CD14-positive monocyte (primary cell): Measurements from ENCODE around the gene GREB1L. TPM values are rescaled to one million over a fixed set of nuclear protein-coding genes. Genes with fewer than 3 reads are reported as not detected.

Experiments
- DNase-seq, 3 donors: peaks; one replicate each; pipeline ENCODE4 v3.0.0-alpha.2; 2011 to 2022
- H2AFZ ChIP-seq: 2 replicates; pipeline ENCODE4 v1.6.0; 2012; ENCODE audit warnings: mild to moderate bottlenecking, low read depth, low read length, inconsistent platforms; ENCODE audit not compliant: insufficient read depth, poor library complexity, severe bottlenecking
- H3K27ac ChIP-seq, 2 donors: 1 replicate in 1 of 2; 2 replicates in 1 of 2; pipeline ENCODE4 v1.5.1; 2012 to 2013; ENCODE audit warnings: low read length in 2 of 2, control low read depth in 1 of 2, inconsistent platforms in 1 of 2, low read depth in 1 of 2, mild to moderate bottlenecking in 1 of 2
- H3K27me3 ChIP-seq, 2 donors: one replicate each; pipeline versions ENCODE4 v1.6.0 to v1.6.1; 2011 to 2013; ENCODE audit warnings: low read length in 2 of 2; ENCODE audit not compliant: control insufficient read depth in 2 of 2, insufficient read depth in 2 of 2
- H3K36me3 ChIP-seq, 2 donors: replicated peaks in 1 of 2; 1 replicate in 1 of 2; 2 replicates in 1 of 2; pipeline versions ENCODE4 v1.5.1 to v1.6.1; 2012 to 2013; ENCODE audit warnings: low read length in 2 of 2, control low read depth in 1 of 2, inconsistent platforms in 1 of 2, mild to moderate bottlenecking in 1 of 2; ENCODE audit not compliant: insufficient read depth in 2 of 2, control insufficient read depth in 1 of 2
- H3K4me1 ChIP-seq, 2 donors: 1 replicate in 1 of 2; 2 replicates in 1 of 2; pipeline versions ENCODE4 v1.5.1 to v1.6.1; 2012 to 2013; ENCODE audit warnings: low read length in 2 of 2, control low read depth in 1 of 2, inconsistent platforms in 1 of 2, mild to moderate bottlenecking in 1 of 2, moderate library complexity in 1 of 2; ENCODE audit not compliant: insufficient read depth in 2 of 2, control insufficient read depth in 1 of 2
- H3K4me2 ChIP-seq: replicated peaks from 2 replicates; pipeline ENCODE3; 2012; ENCODE audit warnings: low read length, moderate library complexity, mild to moderate bottlenecking; ENCODE audit not compliant: poor library complexity, severe bottlenecking; ENCODE audit errors: extremely low read depth
- H3K4me3 ChIP-seq, 3 experiments: fragments of 200-600 bp in 1 of 3; sonication (generic) in 1 of 3; replicated peaks in 1 of 3; 1 replicate in 2 of 3; 2 replicates in 1 of 3; pipeline ENCODE4 v1.5.1; 2011 to 2013; ENCODE audit warnings: low read length in 3 of 3, mild to moderate bottlenecking in 3 of 3, control low read depth in 2 of 3, low read depth in 2 of 3, inconsistent platforms in 1 of 3, moderate library complexity in 1 of 3
- H3K79me2 ChIP-seq: 2 replicates; pipeline ENCODE4 v1.6.0; 2012; ENCODE audit warnings: mild to moderate bottlenecking, control low read depth, inconsistent platforms, low read length, moderate library complexity; ENCODE audit not compliant: insufficient read depth
- H3K9ac ChIP-seq: 2 replicates; pipeline ENCODE4 v1.6.0; 2017; ENCODE audit warnings: low read length, mild to moderate bottlenecking; ENCODE audit not compliant: insufficient read depth, poor library complexity, severe bottlenecking
- H3K9me3 ChIP-seq, 2 donors: replicated peaks in 1 of 2; 1 replicate in 1 of 2; 2 replicates in 1 of 2; pipeline versions ENCODE4 v1.5.1 to v1.6.1; 2012 to 2013; ENCODE audit warnings: low read length in 2 of 2, control low read depth in 1 of 2; ENCODE audit not compliant: control insufficient read depth in 1 of 2, insufficient read depth in 1 of 2
- H4K20me1 ChIP-seq: 2 replicates; pipeline ENCODE4 v1.6.0; 2012; ENCODE audit warnings: mild to moderate bottlenecking, low read length, control low read depth, moderate library complexity; ENCODE audit not compliant: insufficient read depth
- H3K27ac Mint-ChIP-seq, 7 donors: one replicate each; pipeline ENCODE4 v1.8.0; 2020; ENCODE audit warnings: mild to moderate bottlenecking in 7 of 7, mixed read lengths in 7 of 7, moderate library complexity in 6 of 7, inconsistent platforms in 2 of 7
- H3K27me3 Mint-ChIP-seq, 3 donors: one replicate each; pipeline ENCODE4 v1.8.0; 2021 to 2022; ENCODE audit warnings: low read depth in 3 of 3, mild to moderate bottlenecking in 3 of 3, mixed read lengths in 3 of 3, moderate library complexity in 3 of 3, inconsistent platforms in 1 of 3
- H3K36me3 Mint-ChIP-seq, 2 donors: one replicate each; pipeline ENCODE4 v1.8.0; 2020; ENCODE audit warnings: mixed read lengths in 2 of 2, inconsistent platforms in 1 of 2, mild to moderate bottlenecking in 1 of 2
- H3K4me1 Mint-ChIP-seq: one replicate; pipeline ENCODE4 v1.8.0; 2020; ENCODE audit warnings: mild to moderate bottlenecking, mixed read lengths
- H3K4me3 Mint-ChIP-seq, 2 donors: one replicate each; pipeline ENCODE4 v1.8.0; 2020; ENCODE audit warnings: mild to moderate bottlenecking in 2 of 2, mixed read lengths in 2 of 2, moderate library complexity in 1 of 2
- H3K9me3 Mint-ChIP-seq, 7 donors: one replicate each; pipeline ENCODE4 v1.8.0; 2020 to 2022; ENCODE audit warnings: mixed read lengths in 7 of 7, mild to moderate bottlenecking in 6 of 7, moderate library complexity in 6 of 7, inconsistent platforms in 2 of 7
- CTCF ChIP-seq: fragments of 200-600 bp; IDR thresholded peaks from one replicate; pipeline ENCODE4 v1.8.0; 2022; ENCODE audit warnings: antibody characterized with exemption, mild to moderate bottlenecking
- WGBS: methylation state at CpG from one replicate; pipeline ENCODE4 v1.1.5; 2013; ENCODE audit warnings: missing lambda C conversion rate; ENCODE audit not compliant: insufficient coverage; 5-methylcytosine and 5-hydroxymethylcytosine counted together
- intact Hi-C, 2 donors: fragments of 100-400 bp; cut with micrococcal nuclease; formaldehyde crosslinking; loops; one replicate each; pipeline versions ENCODE4 v1.15.0 to v1.15.1; 2023
- polyA plus RNA-seq, 3 donors: library from polyadenylated mRNA; depleted of rRNA in 1 of 3; unstranded in 2 of 3; stranded (reverse) in 1 of 3; fragments of 300-500 nt in 2 of 3; fragments of >200 nt in 1 of 3; fragmentation: Illumina TruSeq in 2 of 3; gene quantifications; 1 replicate in 2 of 3; 2 replicates in 1 of 3; pipeline ENCODE4 v1.2.3, GENCODE V29; 2012 to 2021

The GREB1L gene
- polyA plus RNA-seq, 3 donors: 0.02 to 0.03 TPM; not detected in 1

GRCh38 chr18:21315741-21316197 lies 73.7 kb downstream of the GREB1L start:
- Mint-ChIP-seq H3K4me3 (no peak overlapping the region), H3K27me3 (peaks cover 2 to 3% (median 2%) of the 10 kb centered on the region in 3 donors), H3K9me3 (peaks cover 0 to 7% (median 4%) of the 10 kb centered on the region in 7 donors), H3K4me1 (no peaks in the 10 kb centered on the region), H3K36me3 (no peaks in the 10 kb centered on the region), H3K27ac (no peak overlapping the region)
- WGBS: 89% methylated on average over 9 of the region's 9 CpGs
- H3K9me3 ChIP-seq: no peaks in the 10 kb centered on the region
- TF ChIP-seq CTCF: no peak
- no peak overlapping the region for H3K4me2 ChIP-seq
- intact Hi-C loops: no loop called here
- H3K4me1 ChIP-seq: no peaks in the 10 kb centered on the region
- no peaks in the 10 kb centered on the region for H3K36me3 ChIP-seq
- no peaks in the 10 kb centered on the region for H3K27me3 ChIP-seq
- no peak for DNase-seq
- no peak overlapping the region for H3K4me3 ChIP-seq
- H3K9ac ChIP-seq: no peak overlapping the region
- H3K79me2 ChIP-seq: no peaks in the 10 kb centered on the region
- H3K27ac ChIP-seq: no peak overlapping the region
- no peaks in the 10 kb centered on the region for H4K20me1 ChIP-seq
- no peak overlapping the region for H2AFZ ChIP-seq

DNA sequence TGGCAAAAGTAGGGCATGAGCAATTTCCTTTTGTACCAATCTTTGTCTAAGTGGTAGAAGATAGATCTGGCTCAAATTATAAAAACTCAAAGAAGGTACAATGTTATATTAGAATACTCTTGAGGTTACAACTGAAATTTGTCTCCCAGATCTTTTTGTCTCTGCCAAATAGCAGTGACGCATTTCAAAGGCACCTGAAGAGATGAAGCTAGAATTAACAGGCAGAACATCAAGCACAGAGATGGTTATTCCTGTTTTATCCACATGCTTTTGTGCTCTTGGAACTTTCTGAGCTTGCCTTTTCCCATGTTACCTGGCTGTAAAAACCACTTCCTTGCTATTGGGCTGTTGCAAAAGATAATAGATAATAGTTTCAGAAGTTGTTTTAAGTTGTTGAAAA lies 74.3 kb downstream of the GREB1L start:
- H3K27ac Mint-ChIP-seq: no peak overlapping the region
- Histone ChIP-seq H3K79me2 (no peaks in the 10 kb centered on the region), H3K27ac (no peak overlapping the region), H2AFZ (no peak overlapping the region), H3K36me3 (no peaks in the 10 kb centered on the region), H3K4me2 (no peak overlapping the region), H3K4me1 (no peaks in the 10 kb centered on the region), H3K9ac (no peak overlapping the region), H4K20me1 (no peaks in the 10 kb centered on the region), H3K9me3 (no peaks in the 10 kb centered on the region), H3K27me3 (no peaks in the 10 kb centered on the region), H3K4me3 (no peak overlapping the region)
- no peak overlapping the region for H3K4me3 Mint-ChIP-seq
- peaks cover 0 to 7% (median 4%) of the 10 kb centered on the region in 7 donors for H3K9me3 Mint-ChIP-seq
- no peak for TF ChIP-seq CTCF
- H3K36me3 Mint-ChIP-seq: no peaks in the 10 kb centered on the region
- WGBS: 100% methylated on average over 1 of the region's 1 CpG
- DNase-seq: no peak
- no peaks in the 10 kb centered on the region for H3K4me1 Mint-ChIP-seq
- intact Hi-C loops: no loop called here
- H3K27me3 Mint-ChIP-seq: peaks cover 2 to 3% (median 2%) of the 10 kb centered on the region in 3 donors
